ENCODE results near the gene MEGF8.
"Not testable (repeated sequence)": the region's sequence is repeated elsewhere in the genome, so short reads cannot be mapped to it uniquely, and the experiment has no call there.

The MEGF8 gene

DNA sequence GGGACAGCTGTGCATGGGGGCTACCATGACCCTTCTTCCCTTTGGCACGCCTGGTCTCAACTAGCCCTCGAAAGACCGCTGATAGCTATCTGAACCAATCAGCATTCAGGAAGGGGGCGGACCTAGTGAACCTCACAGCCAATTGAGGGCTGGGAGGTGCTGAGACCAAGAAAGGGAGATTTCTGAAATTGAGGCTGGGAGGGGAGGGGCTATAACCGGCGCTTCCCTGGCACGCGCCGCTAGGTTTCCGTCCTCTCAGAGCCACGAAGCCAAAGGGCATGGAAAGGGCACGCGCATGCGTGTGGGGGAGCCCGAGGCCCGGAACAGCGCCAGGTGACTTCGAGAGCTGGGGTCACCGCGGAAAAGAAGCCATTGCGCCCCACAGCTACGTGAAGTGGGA, 18.8 kb upstream of the MEGF8 start:
- DNase-seq (ENCODE audit: low read depth) = no peak

DNA sequence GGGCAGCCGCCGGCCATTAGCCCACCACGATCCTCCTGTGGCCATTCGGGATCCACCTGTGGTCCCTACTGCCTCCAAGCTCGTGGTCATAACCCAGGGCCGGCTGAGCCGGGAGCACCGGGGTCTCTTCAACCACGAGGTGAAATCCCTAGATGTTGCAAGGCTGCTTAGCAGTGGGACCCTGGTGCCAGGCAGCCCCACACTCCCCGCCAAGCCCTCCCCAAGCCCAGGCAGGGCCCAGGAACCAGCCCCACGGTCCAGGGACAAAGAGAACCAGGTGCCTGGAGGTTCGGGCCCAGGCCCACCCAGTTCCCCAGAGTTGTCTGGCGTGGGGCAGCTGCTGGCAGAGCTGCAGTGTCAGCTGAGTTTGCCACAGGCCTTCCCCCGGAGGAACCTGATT, 15.7 kb upstream of the MEGF8 start:
- DNase-seq (ENCODE audit: low read depth) = no peak

DNA sequence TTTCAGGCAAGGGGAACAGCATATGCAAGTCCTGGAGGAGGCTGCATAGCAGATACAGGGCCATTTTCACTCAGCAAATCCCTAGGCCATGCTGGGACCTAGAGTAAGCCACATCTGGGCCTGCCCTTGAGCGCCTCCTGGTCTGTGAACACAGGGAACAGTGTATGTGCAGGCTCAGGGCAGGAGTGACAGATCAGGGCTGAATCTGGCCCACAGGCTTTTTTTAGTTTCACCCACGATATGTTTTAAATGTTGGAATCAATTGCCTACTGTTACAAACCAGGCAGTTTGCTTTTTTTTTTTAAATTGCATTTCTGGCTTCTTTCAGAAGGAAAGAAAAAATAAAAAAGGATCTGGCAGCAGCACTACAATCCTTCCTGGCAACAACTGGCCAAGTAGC, 13.8 kb upstream of the MEGF8 start:
- DNase-seq (ENCODE audit: low read depth) = no peak

- DNase-seq (ENCODE audit: low read depth) = no peak
Measured at GRCh38 chr19:42312370-42312769, 13.1 kb upstream of the MEGF8 start.

DNA sequence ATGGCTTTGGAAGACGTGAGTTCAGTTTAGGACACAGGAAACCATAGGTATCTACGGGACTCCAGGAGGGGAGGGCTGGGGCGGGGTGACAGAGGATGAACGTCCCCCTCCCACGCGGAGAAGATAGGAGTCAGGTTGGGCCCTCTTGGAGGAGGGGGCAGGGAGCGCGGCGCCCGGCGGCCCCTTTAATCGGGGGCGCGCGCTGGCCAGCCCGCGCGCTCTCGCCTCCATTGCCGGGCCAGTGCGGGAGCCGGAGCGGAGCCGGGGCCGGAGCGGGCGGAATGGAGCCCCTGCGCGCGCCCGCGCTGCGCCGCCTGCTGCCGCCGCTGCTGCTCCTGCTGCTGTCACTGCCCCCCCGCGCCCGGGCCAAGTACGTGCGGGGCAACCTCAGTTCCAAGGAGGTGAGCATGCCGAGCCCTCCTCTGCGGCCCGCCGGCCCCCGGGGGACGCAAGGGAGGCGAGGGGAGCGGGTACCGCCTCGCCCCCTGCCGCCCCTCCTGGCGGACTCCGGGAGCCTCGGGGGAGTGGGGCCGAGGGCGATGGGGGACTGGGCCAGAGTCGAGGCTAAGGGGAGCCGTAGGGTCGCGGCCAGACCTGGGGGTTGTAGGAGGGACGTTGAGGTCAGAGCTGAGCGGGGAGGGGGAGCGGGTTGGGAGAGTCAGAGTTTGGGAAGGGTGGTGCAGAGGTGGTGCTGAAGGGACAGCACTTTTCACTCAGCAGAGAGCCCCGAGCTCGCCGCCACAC, 12.2 kb upstream of the MEGF8 start, which contains the start of gene TMEM145:
Gene TMEM145, plus strand, starts transcription at position 214 of the 744 bp plus-strand sequence. Its CDS starts 68 bp downstream, at position 282.
- peak; percentile 54 for DNase-seq (ENCODE audit: low read depth)

DNA sequence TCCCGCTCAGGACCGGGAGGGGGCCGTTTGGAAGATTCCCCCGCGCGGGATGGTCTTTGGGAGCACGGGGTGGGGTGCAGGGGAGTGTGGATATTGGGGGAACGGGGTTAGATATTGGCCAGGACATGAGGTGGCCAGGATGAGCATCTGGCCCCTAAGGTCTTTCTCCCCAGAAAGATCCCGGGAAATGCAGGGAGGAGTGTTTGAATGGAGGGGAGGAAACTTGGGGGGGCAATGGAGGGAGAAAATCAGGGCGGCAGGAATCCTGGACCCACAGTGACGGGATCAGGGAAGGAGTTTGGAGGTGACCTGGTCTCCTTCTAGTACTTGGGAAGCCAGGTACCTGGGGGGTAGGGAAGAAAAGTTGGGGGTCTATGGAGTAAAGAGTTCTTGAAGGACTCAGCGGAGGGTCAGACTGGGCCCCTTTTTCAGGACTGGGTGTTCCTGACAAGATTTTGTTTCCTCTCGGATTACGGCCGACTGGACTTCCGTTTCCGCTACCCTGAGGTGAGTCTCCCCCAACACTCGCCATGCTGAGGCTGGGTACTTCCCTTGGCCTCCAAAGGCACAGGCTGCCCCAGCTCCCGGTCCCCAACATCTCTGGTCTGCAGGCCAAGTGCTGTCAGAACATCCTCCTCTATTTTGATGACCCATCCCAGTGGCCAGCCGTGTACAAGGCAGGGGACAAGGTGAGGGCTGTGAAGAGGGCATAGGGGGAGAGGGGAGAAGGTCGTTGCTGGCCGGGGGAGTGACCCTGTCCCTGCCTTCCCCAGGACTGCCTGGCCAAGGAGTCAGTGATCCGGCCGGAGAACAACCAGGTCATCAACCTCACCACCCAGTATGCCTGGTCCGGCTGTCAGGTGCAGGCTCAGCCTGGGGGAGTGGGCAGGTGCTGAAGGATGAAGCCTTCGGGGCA, 11.3 kb upstream of the MEGF8 start:
- DNase-seq (ENCODE audit: low read depth) = no peak

DNA sequence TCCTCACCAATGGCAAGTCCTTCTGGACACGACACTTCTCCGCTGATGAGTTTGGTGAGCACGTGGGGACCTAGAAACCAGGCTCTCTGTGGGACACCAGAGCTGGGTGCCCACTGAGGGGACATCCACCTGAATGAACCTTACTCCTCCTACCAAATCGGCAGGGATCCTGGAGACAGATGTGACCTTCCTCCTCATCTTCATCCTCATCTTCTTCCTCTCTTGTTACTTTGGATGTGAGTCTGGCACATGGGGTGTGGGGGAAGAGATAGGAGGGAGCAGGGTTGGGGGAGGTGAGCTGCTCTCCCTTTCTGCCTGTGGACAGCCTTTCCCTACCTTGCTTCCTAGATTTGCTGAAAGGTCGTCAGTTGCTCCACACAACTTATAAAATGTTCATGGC, 10.4 kb upstream of the MEGF8 start:
- no peak for DNase-seq (ENCODE audit: low read depth)

DNA sequence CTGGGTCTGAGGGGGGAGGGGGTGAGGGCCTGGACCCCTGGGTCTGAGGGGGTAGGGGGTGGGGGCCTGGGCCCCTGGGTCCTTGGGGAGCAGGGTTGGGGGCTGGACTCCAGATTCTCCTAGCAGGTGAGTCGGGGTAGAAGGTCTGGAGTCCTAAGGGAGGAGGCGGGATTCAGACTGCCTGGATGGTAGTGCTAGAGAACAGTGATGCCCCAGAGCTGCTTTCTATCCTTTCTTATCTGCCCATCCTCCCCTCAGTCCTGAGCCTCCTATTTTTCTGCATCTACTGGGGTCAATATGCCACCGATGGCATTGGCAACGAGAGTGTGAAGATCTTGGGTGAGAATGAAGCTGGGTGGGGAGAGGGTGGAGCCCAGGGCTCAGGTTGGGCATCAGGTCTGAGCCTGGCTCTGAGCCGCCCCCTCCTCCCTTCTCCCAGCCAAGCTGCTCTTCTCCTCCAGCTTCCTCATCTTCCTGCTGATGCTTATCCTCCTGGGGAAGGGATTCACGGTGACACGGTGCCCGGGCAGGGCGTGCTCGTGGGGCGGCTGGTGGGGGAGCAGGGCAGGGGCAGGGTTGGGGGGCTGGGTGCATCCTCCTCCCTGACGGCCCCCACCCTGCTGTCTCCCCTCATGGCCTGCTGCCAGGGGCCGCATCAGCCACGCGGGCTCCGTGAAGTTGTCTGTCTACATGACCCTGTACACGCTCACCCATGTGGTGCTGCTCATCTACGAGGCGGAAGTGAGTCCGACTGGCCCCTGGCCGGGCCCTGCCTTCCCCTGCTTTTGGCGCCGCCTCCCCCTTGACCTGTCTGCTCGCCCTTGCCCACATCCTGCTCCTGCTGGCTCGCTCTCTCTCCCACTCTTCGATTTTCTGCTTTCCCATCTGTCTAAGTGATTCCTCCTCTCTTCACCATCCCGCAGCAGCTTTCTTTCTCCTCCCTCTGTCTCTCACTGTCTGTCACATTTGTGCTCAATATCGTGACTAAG, 8.9 kb upstream of the MEGF8 start:
- peak; percentile 37 for DNase-seq (ENCODE audit: low read depth)

DNA sequence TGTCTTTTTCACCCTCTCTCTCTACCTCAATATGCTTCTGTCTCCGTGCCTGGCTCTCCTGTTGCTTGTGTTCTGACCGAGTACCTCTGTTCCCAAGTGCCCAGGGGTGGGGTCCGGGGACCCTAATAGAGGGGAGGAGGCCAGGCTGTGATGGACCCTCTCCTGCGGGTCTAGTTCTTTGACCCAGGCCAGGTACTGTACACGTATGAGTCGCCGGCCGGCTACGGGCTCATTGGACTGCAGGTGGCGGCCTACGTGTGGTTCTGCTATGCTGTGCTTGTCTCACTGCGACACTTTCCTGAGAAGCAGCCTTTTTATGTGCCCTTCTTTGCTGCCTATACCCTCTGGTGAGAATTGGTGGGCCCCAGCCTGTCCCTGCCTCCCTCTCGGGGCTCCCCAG, 7.9 kb upstream of the MEGF8 start:
- DNase-seq (ENCODE audit: low read depth) = no peak

GRCh38 chr19:42322305-42322704, 3.1 kb upstream of the MEGF8 start:
- DNase-seq (ENCODE audit: low read depth) = no peak

DNA sequence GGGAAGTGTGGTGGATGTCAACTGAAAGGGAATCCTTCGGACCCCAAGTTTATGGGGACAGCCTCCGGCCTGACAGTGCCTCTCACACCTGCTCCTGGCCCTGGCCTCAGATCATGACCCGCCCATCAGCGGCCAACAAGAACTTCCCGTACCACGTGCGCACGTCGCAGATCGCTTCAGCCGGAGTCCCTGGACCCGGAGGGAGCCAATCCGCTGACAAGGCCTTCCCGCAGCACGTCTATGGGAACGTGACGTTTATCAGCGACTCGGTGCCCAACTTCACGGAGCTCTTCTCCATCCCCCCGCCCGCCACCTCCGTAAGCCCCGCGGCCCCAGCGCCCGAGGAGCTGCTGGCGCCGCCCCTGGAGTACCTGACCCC, 2.0 kb upstream of the MEGF8 start:
- no peak for DNase-seq (ENCODE audit: low read depth)

DNA sequence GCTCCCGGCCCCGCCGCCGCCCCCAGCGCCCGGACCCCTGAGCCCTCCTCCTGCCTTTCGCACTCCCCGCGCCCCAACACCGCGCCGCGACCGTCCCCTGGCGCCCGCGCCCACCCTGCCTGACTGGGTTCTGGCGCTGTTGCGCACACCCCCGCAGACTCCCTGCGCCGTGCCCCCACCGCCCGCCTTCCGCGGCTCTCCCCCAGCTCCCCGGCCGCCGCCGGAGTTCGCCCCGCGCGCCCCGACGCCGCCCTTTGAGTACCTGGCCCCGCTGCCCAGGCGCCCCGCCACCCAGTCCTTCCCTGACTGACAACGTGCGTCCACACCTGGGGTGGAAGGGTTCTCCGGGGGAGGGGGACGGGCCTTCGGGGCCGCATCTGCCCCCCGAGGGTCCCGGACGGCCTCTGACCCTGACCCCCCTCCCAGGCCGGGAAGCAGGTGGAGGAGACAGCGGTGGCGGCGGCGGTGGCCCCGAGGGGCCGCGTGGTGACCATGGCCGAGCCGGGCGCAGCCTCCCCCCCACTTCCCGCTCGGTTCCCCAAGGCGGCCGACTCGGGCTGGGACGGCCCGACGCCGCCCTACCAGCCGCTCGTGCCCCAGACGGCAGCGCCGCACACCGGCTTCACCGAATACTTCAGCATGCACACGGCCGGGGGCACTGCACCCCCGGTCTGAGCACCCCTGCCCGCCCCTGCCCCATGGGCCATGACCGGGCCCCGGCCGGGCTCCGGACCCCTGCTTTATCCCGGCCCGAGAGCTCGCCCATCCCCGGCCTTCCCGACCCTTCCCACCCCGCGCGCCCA, 1.4 kb upstream of the MEGF8 start:
- no peak for DNase-seq (ENCODE audit: low read depth)

DNA sequence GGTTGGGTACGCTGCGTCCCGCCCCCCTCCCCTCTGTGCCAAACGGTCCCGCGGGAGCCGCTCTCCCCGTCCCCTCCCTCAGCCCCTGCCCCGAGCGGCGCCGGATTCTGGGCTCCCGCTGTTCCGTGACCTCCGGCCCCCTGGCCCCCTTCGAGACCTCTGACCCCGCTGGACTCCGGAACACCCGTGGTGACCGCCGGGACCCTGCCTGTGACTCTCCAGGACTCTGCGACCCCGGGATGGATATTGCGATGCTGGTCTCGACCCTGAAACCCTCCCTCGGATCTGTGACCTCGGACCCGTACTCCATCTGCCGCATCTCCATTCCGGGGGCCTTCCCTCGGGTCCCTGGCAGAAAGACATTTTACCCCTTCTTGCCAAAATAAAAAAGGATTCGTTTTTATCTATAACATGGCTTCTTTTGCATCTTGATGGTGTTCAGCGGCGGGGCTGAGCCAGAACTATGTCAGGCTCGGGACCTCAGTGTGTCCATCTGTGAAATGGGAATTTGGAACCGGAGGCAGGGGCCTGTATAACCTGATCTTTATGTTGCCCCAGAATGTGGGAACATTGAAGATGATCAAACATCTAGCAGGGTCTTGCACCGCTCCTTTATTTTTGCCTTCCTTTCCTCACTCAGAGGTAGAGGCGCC, 654 bp upstream of the MEGF8 start:
- DNase-seq (ENCODE audit: low read depth) = no peak

DNA sequence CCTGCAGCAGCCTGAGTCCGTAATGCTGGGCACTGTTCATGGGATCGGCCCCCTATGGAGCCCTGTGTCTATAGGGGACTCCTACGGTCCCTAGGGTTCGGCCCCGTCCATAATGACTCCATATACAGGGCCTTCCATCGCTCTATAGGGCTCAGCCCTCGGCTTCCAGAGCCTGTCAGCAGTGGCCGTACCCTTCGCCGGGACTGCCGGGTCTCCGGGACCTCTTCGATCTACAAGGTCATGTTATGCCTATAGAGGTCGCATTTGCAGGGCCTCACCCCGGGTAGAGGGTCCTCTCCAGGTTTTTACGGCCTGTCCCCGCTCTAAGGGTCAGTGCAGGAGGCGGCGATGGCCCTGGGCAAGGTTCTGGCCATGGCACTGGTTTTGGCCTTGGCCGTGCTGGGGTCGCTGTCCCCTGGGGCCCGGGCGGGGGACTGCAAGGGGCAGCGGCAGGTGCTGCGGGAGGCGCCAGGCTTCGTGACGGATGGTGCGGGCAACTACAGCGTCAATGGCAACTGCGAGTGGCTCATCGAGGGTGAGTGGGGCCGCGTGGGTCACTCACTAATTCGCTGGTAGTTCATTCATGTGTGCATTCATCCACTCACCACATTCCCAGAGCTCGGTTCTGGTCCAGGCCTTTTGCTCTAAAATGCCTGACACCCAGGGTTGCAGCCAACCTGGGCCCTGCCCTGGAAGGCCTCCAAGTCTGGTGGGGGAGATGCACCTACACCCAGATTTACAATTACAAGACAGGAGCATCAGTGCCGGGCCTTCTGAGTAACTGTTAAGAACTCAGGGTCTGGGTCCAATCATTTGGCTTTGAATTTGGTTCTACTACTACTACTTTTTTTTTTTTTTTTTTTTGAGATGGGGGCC, 699 bp downstream of the MEGF8 start:
- no peak for DNase-seq (ENCODE audit: low read depth)

- no peak for DNase-seq (ENCODE audit: low read depth)
Measured at GRCh38 chr19:42326969-42327368, 1.5 kb downstream of the MEGF8 start.

GRCh38 chr19:42327381-42327780, 1.9 kb downstream of the MEGF8 start:
- DNase-seq (ENCODE audit: low read depth) = no peak

DNA sequence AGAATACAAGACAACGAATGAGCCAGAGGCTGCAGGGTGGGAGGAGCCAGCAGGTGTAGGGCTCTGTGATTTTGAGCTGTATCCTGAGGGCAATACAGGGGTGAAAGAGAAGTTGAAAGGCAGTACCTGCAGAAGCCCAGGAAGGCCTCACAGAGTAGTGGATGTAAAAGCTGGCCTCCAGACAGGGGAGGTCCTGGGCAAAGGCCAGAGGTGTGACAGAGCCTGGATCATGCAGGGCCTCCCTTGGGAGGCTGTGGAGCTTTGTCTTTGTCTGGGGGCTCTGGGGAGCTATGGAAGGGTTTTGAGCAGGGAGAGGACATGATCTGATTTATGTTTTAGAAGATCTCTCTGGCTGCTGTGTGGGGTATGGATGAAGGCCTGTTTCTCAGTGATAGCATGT, 2.7 kb downstream of the MEGF8 start:
- no peak for DNase-seq (ENCODE audit: low read depth)

DNA sequence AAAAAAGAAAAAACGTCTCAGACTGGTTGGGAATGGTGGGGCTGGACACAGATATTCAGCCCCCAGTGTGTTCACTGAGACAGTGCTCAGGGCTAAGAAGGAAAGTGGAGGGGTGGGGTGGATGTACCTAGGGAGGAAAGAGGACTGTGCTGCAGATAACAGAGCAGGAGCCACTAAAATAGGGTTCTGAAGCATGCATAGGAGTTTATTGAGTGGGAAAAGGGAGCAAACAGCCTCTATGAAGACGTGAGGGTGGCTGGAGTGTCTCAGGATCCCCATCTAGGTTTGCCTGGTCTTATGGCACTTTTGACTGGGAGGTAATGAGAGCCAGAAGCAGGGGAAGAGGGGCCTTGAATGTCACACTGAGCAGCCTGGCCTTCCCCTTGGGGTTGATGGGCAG, 3.4 kb downstream of the MEGF8 start:
- no peak for DNase-seq (ENCODE audit: low read depth)

GRCh38 chr19:42330241-42330711, 4.8 kb downstream of the MEGF8 start:
- no peak for DNase-seq (ENCODE audit: low read depth)

DNA sequence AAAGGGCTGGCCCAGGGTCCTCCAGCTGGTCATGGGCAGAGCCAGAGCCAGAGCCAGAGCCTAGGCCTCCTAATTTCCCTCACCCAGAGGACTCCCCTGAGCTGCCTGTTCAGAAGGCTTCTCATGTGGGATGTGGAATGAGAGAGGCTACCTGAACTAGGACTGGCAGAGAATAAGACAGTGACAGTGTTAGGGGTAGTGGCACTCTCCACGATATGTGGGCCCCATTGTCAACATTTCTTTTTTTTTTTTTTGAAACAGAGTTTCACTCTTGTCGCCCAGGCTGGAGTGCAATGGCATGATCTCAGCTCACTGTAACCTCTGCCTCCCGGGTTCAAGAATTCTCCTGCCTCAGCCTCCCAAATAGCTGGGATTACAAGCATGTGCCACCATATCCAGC, 5.9 kb downstream of the MEGF8 start:
- DNase-seq (ENCODE audit: low read depth) = not testable (repeated sequence)
